Breast epithelium (tissue), 4 donors: Measurements from ENCODE around the gene ITGA5. TPM values are rescaled to one million over a fixed set of nuclear protein-coding genes. Genes with fewer than 3 reads are reported as not detected.

Source experiments
- DNase-seq, 2 donors: peaks; one replicate each; pipeline ENCODE4 v3.0.0-alpha.2; 2019; ENCODE audit warnings: low spot score in 2 of 2
- H3K27ac ChIP-seq, 2 donors: fragments of 200-600 bp; sonication (generic) in 1 of 2; one replicate each; pipeline ENCODE4 v1.5.1; 2016 to 2019; ENCODE audit warnings: mild to moderate bottlenecking in 1 of 2
- H3K27me3 ChIP-seq, 2 donors: fragments of 200-600 bp; sonication (generic) in 1 of 2; one replicate each; pipeline versions ENCODE4 v1.5.1 to v1.6.0; 2017 to 2019; ENCODE audit warnings: control low read depth in 1 of 2, mild to moderate bottlenecking in 1 of 2
- H3K36me3 ChIP-seq: fragments of 200-600 bp; one replicate; pipeline ENCODE4 v1.5.1; 2019
- H3K4me1 ChIP-seq, 2 donors: fragments of 200-600 bp; sonication (generic); one replicate each; pipeline ENCODE4 v1.5.1; 2016 to 2019; ENCODE audit warnings: control low read depth in 1 of 2
- H3K4me3 ChIP-seq, 3 donors: fragments of 200-600 bp; sonication (generic); 1 replicate in 2 of 3; 2 replicates in 1 of 3; pipeline ENCODE4 v1.5.1; 2016 to 2019; ENCODE audit warnings: mild to moderate bottlenecking in 3 of 3, moderate library complexity in 2 of 3
- H3K9me3 ChIP-seq, 2 donors: fragments of 200-600 bp; sonication (generic) in 1 of 2; one replicate each; pipeline ENCODE4 v1.5.1; 2016 to 2019; ENCODE audit warnings: control low read depth in 1 of 2
- POLR2A ChIP-seq: fragments of 450-650 bp; IDR thresholded peaks from one replicate; pipeline ENCODE4 v1.6.1; 2016; ENCODE audit warnings: antibody characterized with exemption, mild to moderate bottlenecking, moderate library complexity
- POLR2AphosphoS5 ChIP-seq, 3 donors: sonication (generic); formaldehyde crosslinking; IDR thresholded peaks; one replicate each; pipeline ENCODE4 v1.6.1; 2017; ENCODE audit warnings: antibody characterized with exemption in 3 of 3
- intact Hi-C: fragments of 100-400 bp; cut with DNase I; formaldehyde crosslinking; loops from one replicate; pipeline ENCODE4 v1.15.1; 2023; ENCODE audit warnings: low total_unique reads
- total RNA-seq, 3 donors: library from RNA; depleted of rRNA; stranded (reverse); fragments of >200 nt; gene quantifications; one replicate each; pipeline ENCODE4 v1.1.0, GENCODE V29; 2016
- TF ChIP-seq, protein P1 (sequence below), 3 donors: fragments of 450-650 bp; IDR thresholded peaks; one replicate each; pipeline ENCODE4 v1.5.1; 2016 to 2017; ENCODE audit warnings: antibody characterized with exemption in 3 of 3, mild to moderate bottlenecking in 3 of 3, moderate library complexity in 3 of 3

The ITGA5 gene
- total RNA-seq, 3 donors from 2014 or later: 30.4 to 135 (median 81.9) TPM

DNA sequence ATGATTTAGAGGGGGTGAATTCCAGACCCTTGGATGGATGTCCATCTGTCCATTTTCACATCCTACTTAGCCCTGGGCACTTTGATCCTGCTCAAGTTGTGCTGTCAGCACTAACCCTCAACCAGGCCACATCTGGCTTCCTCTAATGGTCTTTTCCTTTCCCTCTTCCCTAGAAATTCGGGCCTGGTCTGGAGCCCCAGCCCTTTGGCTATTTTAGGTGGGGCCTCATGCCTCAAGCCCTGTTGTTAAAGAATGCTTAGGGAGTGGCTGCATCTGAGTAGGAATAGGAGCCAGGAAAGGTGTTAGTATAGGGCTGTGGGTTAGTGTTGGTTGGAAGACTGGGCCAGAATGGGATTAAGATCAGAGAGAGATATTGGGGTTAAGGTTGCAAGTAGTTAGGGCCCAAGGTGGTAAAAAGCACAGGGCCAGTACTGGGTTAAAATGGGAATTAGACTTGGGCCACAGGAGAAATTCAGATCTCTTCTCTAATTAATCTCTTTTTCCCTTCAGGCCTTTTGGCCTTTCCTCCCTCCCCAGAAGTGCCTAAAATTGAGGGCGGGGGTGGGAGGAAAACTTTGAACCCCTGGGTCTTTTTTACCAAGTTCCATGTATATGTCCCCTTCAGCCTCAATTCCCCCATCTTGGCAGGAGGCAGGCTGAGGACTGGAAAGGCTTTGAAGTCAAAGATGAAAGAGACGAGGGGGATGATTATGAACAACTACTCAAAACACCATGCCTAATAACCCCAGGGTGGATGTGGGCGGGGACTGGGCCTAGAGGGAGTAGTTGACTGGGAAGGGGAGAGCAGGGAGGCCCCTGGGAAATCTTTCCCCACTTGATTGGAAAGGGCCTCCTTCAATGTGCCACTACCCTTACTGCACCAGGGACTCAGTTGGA is 30.6 kb downstream of the ITGA5 start:
- peak overlapping the region in 1 of 3 donors; percentile 8 for H3K4me3 ChIP-seq
- H3K9me3 ChIP-seq: no peaks in the 10 kb centered on the region
- H3K27ac ChIP-seq: peak overlapping the region; percentile 83 to 90
- TF ChIP-seq POLR2A (no peak), POLR2AphosphoS5 (IDR thresholded peaks at IDR 0.05) (no peak)
- TF ChIP-seq, protein P1, sequence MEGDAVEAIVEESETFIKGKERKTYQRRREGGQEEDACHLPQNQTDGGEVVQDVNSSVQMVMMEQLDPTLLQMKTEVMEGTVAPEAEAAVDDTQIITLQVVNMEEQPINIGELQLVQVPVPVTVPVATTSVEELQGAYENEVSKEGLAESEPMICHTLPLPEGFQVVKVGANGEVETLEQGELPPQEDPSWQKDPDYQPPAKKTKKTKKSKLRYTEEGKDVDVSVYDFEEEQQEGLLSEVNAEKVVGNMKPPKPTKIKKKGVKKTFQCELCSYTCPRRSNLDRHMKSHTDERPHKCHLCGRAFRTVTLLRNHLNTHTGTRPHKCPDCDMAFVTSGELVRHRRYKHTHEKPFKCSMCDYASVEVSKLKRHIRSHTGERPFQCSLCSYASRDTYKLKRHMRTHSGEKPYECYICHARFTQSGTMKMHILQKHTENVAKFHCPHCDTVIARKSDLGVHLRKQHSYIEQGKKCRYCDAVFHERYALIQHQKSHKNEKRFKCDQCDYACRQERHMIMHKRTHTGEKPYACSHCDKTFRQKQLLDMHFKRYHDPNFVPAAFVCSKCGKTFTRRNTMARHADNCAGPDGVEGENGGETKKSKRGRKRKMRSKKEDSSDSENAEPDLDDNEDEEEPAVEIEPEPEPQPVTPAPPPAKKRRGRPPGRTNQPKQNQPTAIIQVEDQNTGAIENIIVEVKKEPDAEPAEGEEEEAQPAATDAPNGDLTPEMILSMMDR (IDR thresholded peaks at IDR 0.05): no peak
- intact Hi-C loops: no loop called here
- no peaks in the 10 kb centered on the region for H3K27me3 ChIP-seq
- peaks cover 0 to 10% of the 10 kb centered on the region in 2 donors for H3K4me1 ChIP-seq
- no peak for DNase-seq
- H3K36me3 ChIP-seq: no peaks in the 10 kb centered on the region

DNA sequence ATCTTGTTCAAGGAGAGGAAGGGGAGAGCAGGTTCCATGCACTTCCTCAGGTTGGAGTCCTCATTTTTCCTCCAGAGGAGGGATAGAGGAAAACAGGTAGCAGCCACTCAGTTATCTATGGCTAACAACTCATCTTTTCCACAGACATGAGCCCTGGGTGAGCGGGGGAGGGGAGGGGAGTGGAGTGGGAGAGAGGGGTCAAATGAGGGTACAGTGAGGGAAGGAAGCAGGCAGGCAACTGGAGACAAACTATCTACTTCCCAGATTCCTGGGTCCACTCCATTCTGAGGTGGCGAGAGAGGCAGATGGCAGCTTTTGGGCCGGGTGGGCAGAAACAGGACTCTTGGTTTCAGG is 32.0 kb downstream of the ITGA5 start:
- H3K4me3 ChIP-seq: no peak overlapping the region

GRCh38 chr12:54386403-54387113 is 32.5 kb downstream of the ITGA5 start:
- no peak for DNase-seq
- Histone ChIP-seq H3K36me3 (no peaks in the 10 kb centered on the region), H3K4me1 (peaks cover 0 to 10% of the 10 kb centered on the region in 2 donors), H3K4me3 (no peak overlapping the region), H3K9me3 (no peaks in the 10 kb centered on the region), H3K27ac (peak overlapping the region; percentile 83 to 90), H3K27me3 (no peaks in the 10 kb centered on the region)
- intact Hi-C loops: no loop called here
- no peak for TF ChIP-seq POLR2A
- TF ChIP-seq POLR2AphosphoS5 (IDR thresholded peaks at IDR 0.05): no peak
- TF ChIP-seq, protein P1 (IDR thresholded peaks at IDR 0.05): no peak

More for the DNA sequence above, 32.0 kb downstream of the ITGA5 start:
- TF ChIP-seq POLR2A (no peak), POLR2AphosphoS5 (IDR thresholded peaks at IDR 0.05) (no peak)
- TF ChIP-seq, protein P1 (IDR thresholded peaks at IDR 0.05): no peak
- intact Hi-C loops: no loop called here
- Histone ChIP-seq H3K9me3 (no peaks in the 10 kb centered on the region), H3K27ac (peak overlapping the region; percentile 83 to 90), H3K27me3 (no peaks in the 10 kb centered on the region), H3K36me3 (no peaks in the 10 kb centered on the region), H3K4me1 (peaks cover 0 to 10% of the 10 kb centered on the region in 2 donors)
- no peak for DNase-seq

GRCh38 chr12:54385251-54385914 is 33.7 kb downstream of the ITGA5 start:
- DNase-seq: no peak
- H3K9me3 ChIP-seq: no peaks in the 10 kb centered on the region
- peak overlapping the region in 1 of 3 donors; percentile 15 for H3K4me3 ChIP-seq
- no peaks in the 10 kb centered on the region for H3K36me3 ChIP-seq
- H3K27me3 ChIP-seq: no peaks in the 10 kb centered on the region
- peak overlapping the region; percentile 83 to 90 for H3K27ac ChIP-seq
- TF ChIP-seq, protein P1 (IDR thresholded peaks at IDR 0.05): no peak
- TF ChIP-seq POLR2A: no peak
- TF ChIP-seq POLR2AphosphoS5 (IDR thresholded peaks at IDR 0.05): no peak
- H3K4me1 ChIP-seq: peaks cover 0 to 10% of the 10 kb centered on the region in 2 donors
- intact Hi-C loops: no loop called here
